Kidney epithelial cell (primary cell): ENCODE measurements around the gene FOLR1. TPM values are rescaled to one million over a fixed set of nuclear protein-coding genes. Genes with fewer than 3 reads are reported as not detected.

Source experiments
- DNase-seq: peaks from one replicate; pipeline ENCODE4 v3.0.0-alpha.2; 2010; ENCODE audit warnings: low read depth
- H3K27me3 ChIP-seq: 2 replicates; pipeline ENCODE4 v1.6.0; 2011; ENCODE audit warnings: low read length; ENCODE audit not compliant: control insufficient read depth, insufficient read depth
- H3K36me3 ChIP-seq: 2 replicates; pipeline ENCODE4 v1.5.1; 2011; ENCODE audit warnings: low read length; ENCODE audit not compliant: control insufficient read depth, insufficient read depth
- H3K4me3 ChIP-seq: 2 replicates; pipeline ENCODE4 v1.5.1; 2011; ENCODE audit warnings: low read depth, mild to moderate bottlenecking, control low read depth, low read length
- total RNA-seq: library from RNA; depleted of rRNA; stranded (reverse); fragments of >200 nt; gene quantifications from 2 replicates; pipeline ENCODE4 v1.2.3, GENCODE V29; 2015
- TF ChIP-seq, protein P1 (sequence below): IDR thresholded peaks from 2 replicates; pipeline ENCODE4 v1.5.1; 2011; ENCODE audit warnings: mild to moderate bottlenecking, moderate library complexity, low read length, control low read depth, inconsistent platforms; ENCODE audit not compliant: insufficient read depth, poor library complexity, severe bottlenecking

FOLR1 gene
- total RNA-seq, 1 donor from 2014 or later, result 1.7 TPM

DNA sequence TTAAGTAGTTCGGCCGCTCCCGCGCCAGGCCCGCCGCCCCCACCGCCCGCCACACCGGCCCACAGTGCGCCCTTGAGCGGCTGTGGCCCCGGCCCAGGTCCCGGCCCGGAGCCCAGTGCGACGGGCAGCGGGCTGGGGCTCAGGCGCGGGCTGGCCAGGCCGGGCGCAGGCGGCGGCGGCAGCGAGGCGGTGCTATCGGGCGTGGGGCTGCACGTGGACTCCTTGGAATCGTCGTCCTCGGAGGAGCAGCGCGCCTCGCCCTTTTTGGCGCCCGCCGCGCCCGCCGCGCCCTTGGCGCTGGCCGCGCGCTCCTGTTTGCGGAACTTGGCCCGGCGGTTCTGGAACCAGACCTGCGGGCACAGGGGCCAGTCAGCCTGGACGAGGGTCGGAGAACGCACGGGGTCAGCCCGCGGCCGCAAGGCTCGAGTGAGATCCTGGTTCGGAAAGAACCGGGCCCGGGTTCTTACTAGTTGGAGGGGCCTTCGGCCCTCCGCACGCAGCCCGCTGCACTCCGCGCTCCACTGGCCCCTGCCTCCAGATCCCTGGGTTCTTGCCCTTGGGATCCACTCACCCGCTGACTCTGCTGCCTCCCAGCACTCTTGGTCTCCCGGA is 48.0 kb downstream of the FOLR1 start:
- Histone ChIP-seq H3K27me3 (peaks cover 58% of the 10 kb centered on the region), H3K36me3 (peaks cover 10% of the 10 kb centered on the region), H3K4me3 (no peak overlapping the region)
- TF ChIP-seq, protein P1, sequence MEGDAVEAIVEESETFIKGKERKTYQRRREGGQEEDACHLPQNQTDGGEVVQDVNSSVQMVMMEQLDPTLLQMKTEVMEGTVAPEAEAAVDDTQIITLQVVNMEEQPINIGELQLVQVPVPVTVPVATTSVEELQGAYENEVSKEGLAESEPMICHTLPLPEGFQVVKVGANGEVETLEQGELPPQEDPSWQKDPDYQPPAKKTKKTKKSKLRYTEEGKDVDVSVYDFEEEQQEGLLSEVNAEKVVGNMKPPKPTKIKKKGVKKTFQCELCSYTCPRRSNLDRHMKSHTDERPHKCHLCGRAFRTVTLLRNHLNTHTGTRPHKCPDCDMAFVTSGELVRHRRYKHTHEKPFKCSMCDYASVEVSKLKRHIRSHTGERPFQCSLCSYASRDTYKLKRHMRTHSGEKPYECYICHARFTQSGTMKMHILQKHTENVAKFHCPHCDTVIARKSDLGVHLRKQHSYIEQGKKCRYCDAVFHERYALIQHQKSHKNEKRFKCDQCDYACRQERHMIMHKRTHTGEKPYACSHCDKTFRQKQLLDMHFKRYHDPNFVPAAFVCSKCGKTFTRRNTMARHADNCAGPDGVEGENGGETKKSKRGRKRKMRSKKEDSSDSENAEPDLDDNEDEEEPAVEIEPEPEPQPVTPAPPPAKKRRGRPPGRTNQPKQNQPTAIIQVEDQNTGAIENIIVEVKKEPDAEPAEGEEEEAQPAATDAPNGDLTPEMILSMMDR, result no peak
- DNase-seq, result no peak

DNA sequence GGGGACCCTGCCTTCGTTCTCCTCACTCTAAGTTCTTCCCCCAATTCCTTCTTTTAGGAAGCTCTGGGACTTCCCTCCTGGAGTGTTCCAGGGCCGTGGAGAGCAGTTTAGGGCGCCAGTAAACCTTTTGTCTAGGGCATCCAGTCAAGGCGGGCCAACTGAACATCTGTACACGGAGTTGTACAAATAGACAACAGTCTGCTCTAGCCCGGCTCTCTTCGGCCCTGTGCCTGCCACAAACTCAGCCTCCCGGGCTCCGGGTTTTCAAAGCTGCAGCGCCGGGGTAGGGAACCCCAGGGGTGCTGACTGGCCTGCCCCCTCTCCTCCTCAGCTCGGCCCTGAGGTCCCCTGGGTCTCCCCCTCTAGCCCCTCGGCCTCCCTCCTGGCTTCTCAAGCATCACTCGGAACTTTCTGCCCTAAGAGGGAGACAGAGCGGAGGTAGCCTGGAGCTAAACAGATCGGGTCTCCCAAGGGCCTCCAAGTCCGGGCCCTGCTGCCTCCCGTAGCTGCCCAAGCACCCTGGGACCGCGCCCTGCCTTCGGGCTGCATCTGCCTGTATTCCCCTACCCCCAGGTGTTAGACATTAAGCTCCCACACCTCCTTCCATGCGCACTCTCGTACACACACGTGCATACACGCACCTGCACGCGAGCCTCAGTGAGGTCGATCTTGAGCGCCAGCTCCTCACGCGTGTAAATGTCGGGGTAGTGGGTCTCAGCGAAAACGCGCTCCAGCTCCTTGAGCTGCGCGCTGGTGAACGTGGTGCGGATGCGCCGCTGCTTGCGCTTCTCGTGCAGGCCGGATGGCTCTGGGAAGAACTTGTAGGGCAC is 48.7 kb downstream of the FOLR1 start:
- Histone ChIP-seq H3K27me3 (peaks cover 66% of the 10 kb centered on the region), H3K36me3 (peaks cover 7% of the 10 kb centered on the region), H3K4me3 (no peak overlapping the region)
- TF ChIP-seq, protein P1, result no peak
- DNase-seq, result no peak

- TF ChIP-seq, protein P1, result no peak
- DNase-seq, result no peak
- no peak overlapping the region for H3K4me3 ChIP-seq
- peaks cover 66% of the 10 kb centered on the region for H3K27me3 ChIP-seq
- peaks cover 7% of the 10 kb centered on the region for H3K36me3 ChIP-seq
Observed at GRCh38 chr11:72241291-72241781, 49.4 kb downstream of the FOLR1 start.

DNA sequence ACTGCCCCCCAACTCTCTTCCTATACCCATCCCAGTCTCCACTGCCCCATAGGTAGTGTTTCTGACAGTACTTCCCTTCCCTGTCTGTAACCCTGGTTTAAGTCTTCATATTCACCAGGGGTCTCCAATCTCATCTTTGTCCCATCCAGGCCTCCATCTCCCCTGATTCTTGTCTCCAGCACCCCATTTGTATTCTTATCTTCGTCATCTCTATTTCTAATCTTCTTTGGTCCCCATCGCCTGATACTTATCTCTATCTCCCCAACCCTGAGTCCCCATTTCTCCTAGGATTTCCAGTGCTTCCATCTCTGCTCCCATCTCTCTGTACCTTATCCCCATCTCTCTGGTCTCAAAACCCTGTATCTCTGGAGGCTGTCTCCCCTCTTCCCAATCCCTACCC is 50.2 kb downstream of the FOLR1 start:
- TF ChIP-seq, protein P1, result no peak
- no peak for DNase-seq
- peaks cover 71% of the 10 kb centered on the region for H3K27me3 ChIP-seq
- no peak overlapping the region for H3K4me3 ChIP-seq
- H3K36me3 ChIP-seq, result peaks cover 3% of the 10 kb centered on the region

GRCh38 chr11:72243173-72244059 is 51.5 kb downstream of the FOLR1 start:
- Histone ChIP-seq H3K36me3 (peaks cover 2% of the 10 kb centered on the region), H3K4me3 (no peak overlapping the region), H3K27me3 (peaks cover 73% of the 10 kb centered on the region)
- DNase-seq, result no peak
- TF ChIP-seq, protein P1, result no peak
